A549 (cell line): ENCODE data around the gene FHL2. TPM values are rescaled to one million over a fixed set of nuclear protein-coding genes. Genes with fewer than 3 reads are reported as not detected.

ENCODE experiments used
- ATAC-seq, 2 experiments: fragments of 200-7000 bp in 1 of 2; fragments of >200 bp in 1 of 2; cut with Nextera tagmentation in 1 of 2; cut with Tn5 transposase in 1 of 2; 3 replicates each; pipeline versions ENCODE4 v1.8.0 to v1.9.1; 2018 to 2020; ENCODE audit warnings: mild to moderate bottlenecking in 1 of 2, moderate library complexity in 1 of 2
- CTCF ChIA-PET: fragments of 300-600 bp; sonication (Branson Sonifier 250); formaldehyde crosslinking; extraction: SDS; loops from one replicate; lab custom pipeline; 2021; ENCODE audit warnings: antibody characterized with exemption, inconsistent platforms; lab: Yijun Ruan, JAX
- POLR2A ChIA-PET: fragments of 350-600 bp; formaldehyde crosslinking; extraction: SDS; loops from one replicate; lab custom pipeline; 2021; ENCODE audit warnings: antibody characterized with exemption, inconsistent platforms; lab: Yijun Ruan, JAX
- DNase-seq, 2 experiments: peaks; one replicate each; pipeline versions ENCODE4 v3.0.0 to v3.0.0-alpha.2; 2011 to 2016; ENCODE audit warnings: low read depth in 1 of 2, low spot score in 1 of 2
- FAIRE-seq: peaks from 2 replicates; lab custom pipeline; 2011; peaks lifted over from hg19 to GRCh38; lab: Jason Lieb, UNC
- H3K27ac ChIP-seq, 2 experiments: fragments of >200 bp; sonication (Bioruptor Twin); formaldehyde crosslinking; 3 replicates each; pipeline ENCODE4 v1.5.1; 2016 to 2017
- H3K4me1 ChIP-seq: fragments of >200 bp; sonication (Bioruptor Twin); formaldehyde crosslinking; 3 replicates; pipeline ENCODE4 v1.6.1; 2016
- H3K4me2 ChIP-seq: fragments of >200 bp; sonication (Bioruptor Twin); formaldehyde crosslinking; 3 replicates; pipeline ENCODE4 v1.6.1; 2016
- H3K4me3 ChIP-seq: fragments of >200 bp; sonication (Bioruptor Twin); formaldehyde crosslinking; 3 replicates; pipeline ENCODE4 v1.5.1; 2016
- H3K9me3 ChIP-seq: fragments of >200 bp; sonication (Bioruptor Twin); formaldehyde crosslinking; 3 replicates; pipeline ENCODE4 v1.6.1; 2016
- BCL3 ChIP-seq: fragments of >200 bp; sonication (Bioruptor Twin); formaldehyde crosslinking; IDR thresholded peaks from 3 replicates; pipeline ENCODE4 v1.6.1; 2016
- BHLHE40 ChIP-seq: IDR thresholded peaks from 2 replicates; pipeline ENCODE4 v1.6.1; 2012; ENCODE audit warnings: low read depth, low read length, inconsistent platforms
- CBX2 ChIP-seq: fragments of 200-600 bp; sonication (generic); IDR thresholded peaks from 2 replicates; pipeline ENCODE4 v1.6.1; 2016; ENCODE audit warnings: low read depth, mild to moderate bottlenecking, borderline replicate concordance
- CBX8 ChIP-seq: fragments of 200-600 bp; sonication (generic); IDR thresholded peaks from 2 replicates; pipeline ENCODE4 v1.6.1; 2016
- ELK1 ChIP-seq: fragments of 150-350 bp; IDR thresholded peaks from 2 replicates; pipeline ENCODE4 v1.6.1; 2014; ENCODE audit warnings: low read depth, mild to moderate bottlenecking, low read length
- EP300 ChIP-seq, 2 experiments: fragments of >200 bp; sonication (Bioruptor Twin); formaldehyde crosslinking; IDR thresholded peaks; 2 replicates in 1 of 2; 3 replicates in 1 of 2; pipeline ENCODE4 v1.6.1; 2016 to 2017
- FOSB ChIP-seq: fragments of 250-450 bp; sonication (Bioruptor Pico); IDR thresholded peaks from 2 replicates; pipeline ENCODE4 v1.5.0; 2020; ENCODE audit warnings: mild to moderate bottlenecking, moderate library complexity
- FOSL2 ChIP-seq, 2 experiments: fragments of 450-650 bp in 1 of 2; fragments of >200 bp in 1 of 2; sonication (Bioruptor Twin) in 1 of 2; formaldehyde crosslinking; IDR thresholded peaks; 2 replicates each; pipeline versions ENCODE4 v1.5.0 to v1.6.1; 2016 to 2020; ENCODE audit warnings: mild to moderate bottlenecking in 1 of 2, moderate library complexity in 1 of 2
- FOXS1 ChIP-seq: fragments of 250-450 bp; sonication (Bioruptor Pico); IDR thresholded peaks from 2 replicates; pipeline ENCODE4 v1.5.0; 2020; ENCODE audit warnings: mild to moderate bottlenecking, moderate library complexity
- HES2 ChIP-seq: fragments of >200 bp; sonication (Bioruptor Twin); formaldehyde crosslinking; IDR thresholded peaks from 2 replicates; pipeline ENCODE4 v1.6.1; 2016
- HEYL ChIP-seq: fragments of 250-450 bp; sonication (Bioruptor Pico); IDR thresholded peaks from 2 replicates; pipeline ENCODE4 v1.8.0; 2021; ENCODE audit warnings: mild to moderate bottlenecking, moderate library complexity
- HOXB5 ChIP-seq: fragments of 250-450 bp; sonication (Bioruptor Pico); IDR thresholded peaks from 2 replicates; pipeline ENCODE4 v1.5.0; 2020; ENCODE audit warnings: mild to moderate bottlenecking, moderate library complexity
- MAX ChIP-seq: IDR thresholded peaks from 2 replicates; pipeline ENCODE4 v1.6.1; 2012
- MYC ChIP-seq: IDR thresholded peaks from 2 replicates; pipeline ENCODE4 v1.6.1; 2012; ENCODE audit warnings: mild to moderate bottlenecking, inconsistent platforms, low read length, improper control_type of control experiment, borderline replicate concordance
- NPAS2 ChIP-seq: fragments of 250-450 bp; sonication (Bioruptor Pico); IDR thresholded peaks from 2 replicates; pipeline ENCODE4 v1.8.0; 2022; ENCODE audit warnings: mild to moderate bottlenecking, moderate library complexity, borderline replicate concordance
- NR3C1 ChIP-seq: fragments of >200 bp; sonication (Bioruptor Twin); formaldehyde crosslinking; IDR thresholded peaks from 3 replicates; pipeline ENCODE4 v1.6.1; 2017
- RARB ChIP-seq: fragments of 250-450 bp; sonication (Bioruptor Pico); IDR thresholded peaks from 2 replicates; pipeline ENCODE4 v1.8.0; 2021; ENCODE audit warnings: mild to moderate bottlenecking, moderate library complexity
- RNF2 ChIP-seq: fragments of 200-600 bp; sonication (generic); IDR thresholded peaks from 2 replicates; pipeline ENCODE4 v1.6.1; 2016; ENCODE audit warnings: low read depth, mild to moderate bottlenecking, antibody characterized with exemption, moderate library complexity, borderline replicate concordance
- SREBF2 ChIP-seq: fragments of 450-650 bp; IDR thresholded peaks from 2 replicates; pipeline ENCODE4 v1.6.1; 2014; ENCODE audit warnings: mild to moderate bottlenecking, moderate library complexity
- TFCP2L1 ChIP-seq: fragments of 250-450 bp; sonication (Bioruptor Pico); IDR thresholded peaks from 2 replicates; pipeline ENCODE4 v1.5.0; 2021; ENCODE audit warnings: mild to moderate bottlenecking
- TP53 ChIP-seq: fragments of 250-450 bp; sonication (Bioruptor Pico); IDR thresholded peaks from 2 replicates; pipeline ENCODE4 v1.5.0; 2021; ENCODE audit warnings: mild to moderate bottlenecking, moderate library complexity
- ZC3H11A ChIP-seq: fragments of 450-650 bp; IDR thresholded peaks from 2 replicates; pipeline ENCODE4 v1.6.1; 2014; ENCODE audit warnings: antibody characterized with exemption, mild to moderate bottlenecking
- ZNF302 ChIP-seq: fragments of 250-450 bp; sonication (Bioruptor Pico); IDR thresholded peaks from 2 replicates; pipeline ENCODE4 v1.9.0; 2021; ENCODE audit warnings: inconsistent platforms, mild to moderate bottlenecking, moderate library complexity
- WGBS: methylation state at CpG from one replicate; pipeline ENCODE4 v1.1.6; 2017; ENCODE audit errors: missing lambda C conversion rate; 5-methylcytosine and 5-hydroxymethylcytosine counted together
- polyA plus RNA-seq, 4 experiments: library from polyadenylated mRNA; depleted of rRNA in 3 of 4; stranded (reverse); fragments of >200 nt; fragmentation: RNase III in 1 of 4; extraction: RNeasy Plus Mini Kit Qiagen cat#74134 plus additional on column Dnase treatment in 1 of 4; gene quantifications; 2 replicates in 3 of 4; 3 replicates in 1 of 4; pipeline ENCODE4 v1.2.3, GENCODE V29; 2011 to 2017
- TF ChIP-seq, protein P1 (sequence below): fragments of 250-450 bp; sonication (Bioruptor Pico); IDR thresholded peaks from 2 replicates; pipeline ENCODE4 v1.5.0; 2020; ENCODE audit warnings: low read depth, mild to moderate bottlenecking, moderate library complexity
- TF ChIP-seq, protein P2 (sequence below): fragments of 200-600 bp; sonication (generic); IDR thresholded peaks from 2 replicates; pipeline ENCODE4 v1.6.1; 2016; ENCODE audit warnings: antibody characterized with exemption, mild to moderate bottlenecking, moderate library complexity

The FHL2 gene
- polyA plus RNA-seq, 2 of the 4 experiments (the other 2 are of a cell fraction), result 57.9 to 85.9 TPM

- TF ChIP-seq TFCP2L1 (no peak), HES2 (no peak), SREBF2 (no peak), RARB (CRISPR knock-in tag) (no peak), RNF2 (no peak), MAX (no peak), BHLHE40 (no peak), HOXB5 (no peak), NR3C1 (no peak), NPAS2 (CRISPR knock-in tag) (no peak), ELK1 (no peak), HEYL (CRISPR knock-in tag) (no peak), EP300 (IDR thresholded peaks at IDR 0.05) (no peak)
- TF ChIP-seq, protein P1, sequence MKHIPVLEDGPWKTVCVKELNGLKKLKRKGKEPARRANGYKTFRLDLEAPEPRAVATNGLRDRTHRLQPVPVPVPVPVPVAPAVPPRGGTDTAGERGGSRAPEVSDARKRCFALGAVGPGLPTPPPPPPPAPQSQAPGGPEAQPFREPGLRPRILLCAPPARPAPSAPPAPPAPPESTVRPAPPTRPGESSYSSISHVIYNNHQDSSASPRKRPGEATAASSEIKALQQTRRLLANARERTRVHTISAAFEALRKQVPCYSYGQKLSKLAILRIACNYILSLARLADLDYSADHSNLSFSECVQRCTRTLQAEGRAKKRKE (CRISPR knock-in tag), result no peak
- CTCF ChIA-PET, result interaction anchor here (0.6 to 1.2 kb wide), 2 partner anchors 44 to 47 kb away, joined by 3 to 4 read pairs; no protein-coding TSS in a partner anchor
- 74% methylated on average over 3 of the region's 3 CpGs for WGBS
- no peak overlapping the region for H3K4me3 ChIP-seq
- DNase-seq (no peak), FAIRE-seq (no peak), ATAC-seq (no peak)
- H3K27ac ChIP-seq, result no peak overlapping the region
- POLR2A ChIA-PET, result no interaction called here
- no peak overlapping the region for H3K4me2 ChIP-seq
- H3K4me1 ChIP-seq, result peaks cover 15% of the 10 kb centered on the region; the same call in 2 of the 3 replicates
- no peaks in the 10 kb centered on the region for H3K9me3 ChIP-seq
These were observed 73.4 kb downstream of the FHL2 start for GRCh38 chr2:105325389-105325963.

GRCh38 chr2:105324732-105325131, 74.1 kb downstream of the FHL2 start:
- Histone ChIP-seq H3K27ac (no peak overlapping the region), H3K4me2 (no peak overlapping the region), H3K4me3 (no peak overlapping the region), H3K4me1 (peaks cover 12% of the 10 kb centered on the region; the same call in 2 of the 3 replicates), H3K9me3 (no peaks in the 10 kb centered on the region)
- POLR2A ChIA-PET, result no interaction called here
- no peak for ATAC-seq
- no peak for DNase-seq
- CTCF ChIA-PET, result interaction anchor here (1.2 kb wide), 1 partner anchor 43 kb away, joined by 4 read pairs; no protein-coding TSS in a partner anchor
- WGBS, result 83% methylated on average over 4 of the region's 4 CpGs
- TF ChIP-seq TP53 (CRISPR knock-in tag), result no peak
- TF ChIP-seq FOXS1, result no peak
- TF ChIP-seq MYC, result no peak
- FAIRE-seq, result no peak

- ChIA-PET POLR2A (no interaction called here), CTCF (interaction anchor here (1.2 kb wide), 1 partner anchor 43 kb away, joined by 4 read pairs; no protein-coding TSS in a partner anchor)
- WGBS, result 74% methylated on average over 4 of the region's 4 CpGs
- no peak for FAIRE-seq
- H3K27ac ChIP-seq, result no peak overlapping the region
- H3K9me3 ChIP-seq, result no peaks in the 10 kb centered on the region
- TF ChIP-seq HOXB5 (no peak), FOSL2 (IDR thresholded peaks at IDR 0.05) (no peak), FOSL2 (CRISPR knock-in tag; IDR thresholded peaks at IDR 0.05) (no peak), BCL3 (no peak), ZC3H11A (no peak), ZNF302 (CRISPR knock-in tag) (no peak), CBX8 (no peak), SREBF2 (no peak), FOSB (CRISPR knock-in tag) (no peak), HES2 (no peak), CBX2 (no peak)
- TF ChIP-seq, protein P2, sequence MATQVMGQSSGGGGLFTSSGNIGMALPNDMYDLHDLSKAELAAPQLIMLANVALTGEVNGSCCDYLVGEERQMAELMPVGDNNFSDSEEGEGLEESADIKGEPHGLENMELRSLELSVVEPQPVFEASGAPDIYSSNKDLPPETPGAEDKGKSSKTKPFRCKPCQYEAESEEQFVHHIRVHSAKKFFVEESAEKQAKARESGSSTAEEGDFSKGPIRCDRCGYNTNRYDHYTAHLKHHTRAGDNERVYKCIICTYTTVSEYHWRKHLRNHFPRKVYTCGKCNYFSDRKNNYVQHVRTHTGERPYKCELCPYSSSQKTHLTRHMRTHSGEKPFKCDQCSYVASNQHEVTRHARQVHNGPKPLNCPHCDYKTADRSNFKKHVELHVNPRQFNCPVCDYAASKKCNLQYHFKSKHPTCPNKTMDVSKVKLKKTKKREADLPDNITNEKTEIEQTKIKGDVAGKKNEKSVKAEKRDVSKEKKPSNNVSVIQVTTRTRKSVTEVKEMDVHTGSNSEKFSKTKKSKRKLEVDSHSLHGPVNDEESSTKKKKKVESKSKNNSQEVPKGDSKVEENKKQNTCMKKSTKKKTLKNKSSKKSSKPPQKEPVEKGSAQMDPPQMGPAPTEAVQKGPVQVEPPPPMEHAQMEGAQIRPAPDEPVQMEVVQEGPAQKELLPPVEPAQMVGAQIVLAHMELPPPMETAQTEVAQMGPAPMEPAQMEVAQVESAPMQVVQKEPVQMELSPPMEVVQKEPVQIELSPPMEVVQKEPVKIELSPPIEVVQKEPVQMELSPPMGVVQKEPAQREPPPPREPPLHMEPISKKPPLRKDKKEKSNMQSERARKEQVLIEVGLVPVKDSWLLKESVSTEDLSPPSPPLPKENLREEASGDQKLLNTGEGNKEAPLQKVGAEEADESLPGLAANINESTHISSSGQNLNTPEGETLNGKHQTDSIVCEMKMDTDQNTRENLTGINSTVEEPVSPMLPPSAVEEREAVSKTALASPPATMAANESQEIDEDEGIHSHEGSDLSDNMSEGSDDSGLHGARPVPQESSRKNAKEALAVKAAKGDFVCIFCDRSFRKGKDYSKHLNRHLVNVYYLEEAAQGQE, result no peak
- TF ChIP-seq, all 56 proteins: peak for 0
- H3K4me2 ChIP-seq, result no peak overlapping the region
- DNase-seq, result no peak
- ATAC-seq, result no peak
- no peak overlapping the region for H3K4me3 ChIP-seq
- peaks cover 12% of the 10 kb centered on the region; the same call in 2 of the 3 replicates for H3K4me1 ChIP-seq
These were observed 74.8 kb downstream of the FHL2 start for GRCh38 chr2:105324101-105324500.
